GM12892 (cell line): ENCODE results near the gene C19orf53. TPM values are rescaled to one million over a fixed set of nuclear protein-coding genes. Genes with fewer than 3 reads are reported as not detected.

Experiments
- DNase-seq: peaks from one replicate; pipeline ENCODE4 v3.0.0; 2011; ENCODE audit not compliant: insufficient read length
- FAIRE-seq: peaks from 2 replicates; lab custom pipeline; 2011; peaks lifted over from hg19 to GRCh38; lab: Jason Lieb, UNC
- POLR2A ChIP-seq: IDR thresholded peaks from 2 replicates; pipeline ENCODE4 v1.6.1; 2011; ENCODE audit warnings: low read depth, low read length, control low read depth
- POLR2AphosphoS5 ChIP-seq: IDR thresholded peaks from 2 replicates; pipeline ENCODE4 v1.6.1; 2011; ENCODE audit warnings: low read depth, low read length, control low read depth
- TAF1 ChIP-seq: IDR thresholded peaks from 2 replicates; pipeline ENCODE4 v1.6.1; 2011; ENCODE audit warnings: low read depth, mild to moderate bottlenecking, control low read depth, low read length, borderline replicate concordance
- polyA plus RNA-seq: library from polyadenylated mRNA; unstranded; fragments of >200 nt; gene quantifications from one replicate; pipeline ENCODE4 v1.2.1, GENCODE V29; 2012; ENCODE audit warnings: missing spikeins, inconsistent platforms; ENCODE audit not compliant: missing spikeins

The C19orf53 gene
- polyA plus RNA-seq: 218 TPM

- TF ChIP-seq TAF1: peak; percentile 71; the same call in 1 of the 2 replicates
- TF ChIP-seq POLR2AphosphoS5: peak; percentile 87
- TF ChIP-seq POLR2A: peak; percentile 82; the same call in 1 of the 2 replicates
- peak; percentile 94 for DNase-seq
- peak; percentile 99 for FAIRE-seq
Measured at GRCh38 chr19:13774217-13775191, at the start of gene C19orf53. Gene C19orf53 (plus strand): TSS chr19:13774456. CDS start chr19:13774478, 22 bp downstream.

DNA sequence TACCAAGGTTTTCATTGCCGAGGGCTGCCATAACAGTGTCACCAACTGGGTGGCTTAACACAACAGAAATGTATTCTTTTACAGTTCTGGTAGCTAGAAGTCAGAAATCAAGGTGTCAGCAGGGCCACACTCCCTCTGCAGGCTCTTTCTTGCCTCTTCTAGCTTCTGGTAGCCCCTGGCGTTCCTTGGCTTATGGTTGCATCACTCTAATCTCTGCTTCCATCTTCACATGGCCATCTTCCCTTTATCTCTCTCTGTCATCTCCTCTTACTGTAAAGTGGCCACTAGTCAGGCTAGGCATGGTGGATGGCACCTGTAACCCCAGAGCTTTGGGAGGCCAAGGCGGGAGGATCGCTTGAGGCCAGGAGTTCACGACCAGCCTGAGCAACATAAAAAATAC lies 47.9 kb upstream of the C19orf53 start:
- TF ChIP-seq POLR2AphosphoS5: no peak
- no peak for TF ChIP-seq TAF1
- no peak for TF ChIP-seq POLR2A
- no peak for FAIRE-seq
- DNase-seq: no peak

DNA sequence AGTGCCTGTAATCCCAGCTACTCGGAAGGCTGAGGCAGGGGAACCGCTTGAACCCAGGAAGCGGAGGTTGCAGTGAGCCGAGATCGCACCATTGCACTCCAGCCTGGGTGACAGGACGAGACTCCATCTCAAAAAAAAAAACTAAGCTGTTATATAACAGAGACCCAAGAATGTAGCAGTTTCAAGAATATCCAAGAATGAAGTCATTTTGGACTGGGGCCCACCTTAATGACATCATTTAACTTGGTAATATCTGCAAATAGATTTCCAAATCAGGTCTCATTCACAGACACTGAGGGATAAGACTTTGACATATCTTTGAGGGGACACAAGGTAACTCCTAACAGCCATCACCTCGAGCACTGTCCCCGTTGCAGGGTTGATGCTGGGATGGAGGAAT lies 46.5 kb upstream of the C19orf53 start:
- FAIRE-seq (no peak), DNase-seq (no peak)
- TF ChIP-seq POLR2AphosphoS5: no peak
- TF ChIP-seq TAF1: no peak
- no peak for TF ChIP-seq POLR2A

DNA sequence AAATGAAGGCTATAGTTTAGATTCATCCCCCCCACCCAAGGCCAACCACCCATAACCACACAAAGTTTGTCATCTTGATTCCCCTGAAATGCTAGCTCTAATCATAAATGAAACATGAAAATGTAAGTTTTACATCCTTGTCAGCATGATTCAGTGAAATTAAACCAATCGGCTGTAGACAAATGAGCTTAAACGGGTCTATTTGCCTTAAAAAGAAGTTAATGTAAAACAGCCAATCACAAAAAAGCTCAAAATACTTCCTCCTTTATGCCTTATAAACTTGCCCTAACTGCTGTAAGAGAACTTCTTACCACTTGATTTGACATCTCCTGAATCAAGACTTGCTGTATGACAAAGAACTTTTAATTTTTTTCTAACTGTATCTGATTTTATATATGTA lies 44.4 kb upstream of the C19orf53 start:
- FAIRE-seq (no peak), DNase-seq (no peak)
- TF ChIP-seq POLR2A (no peak), POLR2AphosphoS5 (no peak), TAF1 (no peak)

- TF ChIP-seq POLR2AphosphoS5 (peak; percentile 44; the same call in 1 of the 2 replicates), POLR2A (peak; percentile 59; the same call in 1 of the 2 replicates), TAF1 (0 out of 2 replicates have a peak, but pooled peaks have one; percentile 23)
- peak; percentile 92 for FAIRE-seq
- peak; percentile 97 for DNase-seq
Measured at GRCh38 chr19:13731147-13731964, 42.9 kb upstream of the C19orf53 start.

DNA sequence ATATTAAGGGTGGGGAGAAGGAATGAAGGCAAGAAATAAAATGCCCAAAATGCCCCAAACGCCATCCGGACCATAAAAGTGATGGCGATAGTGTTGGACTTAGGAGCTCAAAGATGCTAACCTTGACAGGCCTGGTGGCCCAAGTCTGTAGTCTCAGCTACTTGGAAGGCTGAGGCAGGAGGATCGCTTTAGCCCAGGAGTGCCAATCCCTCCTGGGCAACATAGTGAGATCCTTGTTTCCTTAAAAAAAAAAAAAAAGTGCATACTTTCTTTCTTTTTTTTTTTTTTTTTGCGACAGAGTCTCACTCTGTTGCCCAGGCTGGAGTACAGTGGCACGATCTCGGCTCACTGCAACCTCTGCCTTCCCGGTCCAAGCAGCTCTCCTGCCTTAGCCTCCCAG lies 41.9 kb upstream of the C19orf53 start:
- DNase-seq: no peak
- no peak for FAIRE-seq
- TF ChIP-seq POLR2AphosphoS5 (no peak), POLR2A (no peak), TAF1 (no peak)

DNA sequence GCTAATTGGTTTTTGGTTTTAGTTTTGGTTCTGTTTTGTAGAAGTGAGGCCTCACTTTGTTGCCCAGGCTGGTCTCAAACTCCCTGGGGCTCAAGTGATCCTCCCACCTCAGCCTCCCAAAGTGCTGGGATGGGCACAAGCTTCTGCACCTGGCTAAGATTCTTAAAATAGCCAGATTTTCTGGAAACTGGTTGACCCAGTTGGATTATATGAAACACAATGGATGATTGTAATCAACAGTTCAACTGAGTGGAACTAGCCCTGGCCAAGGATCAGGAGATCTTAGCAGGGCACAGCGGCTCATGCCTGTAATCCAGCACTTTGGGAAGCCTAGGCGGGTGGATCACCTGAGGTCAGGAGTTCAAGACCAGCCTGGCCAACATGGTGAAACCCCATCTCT lies 39.5 kb upstream of the C19orf53 start:
- no peak for TF ChIP-seq POLR2A
- no peak for TF ChIP-seq TAF1
- no peak for TF ChIP-seq POLR2AphosphoS5
- FAIRE-seq (no peak), DNase-seq (no peak)

DNA sequence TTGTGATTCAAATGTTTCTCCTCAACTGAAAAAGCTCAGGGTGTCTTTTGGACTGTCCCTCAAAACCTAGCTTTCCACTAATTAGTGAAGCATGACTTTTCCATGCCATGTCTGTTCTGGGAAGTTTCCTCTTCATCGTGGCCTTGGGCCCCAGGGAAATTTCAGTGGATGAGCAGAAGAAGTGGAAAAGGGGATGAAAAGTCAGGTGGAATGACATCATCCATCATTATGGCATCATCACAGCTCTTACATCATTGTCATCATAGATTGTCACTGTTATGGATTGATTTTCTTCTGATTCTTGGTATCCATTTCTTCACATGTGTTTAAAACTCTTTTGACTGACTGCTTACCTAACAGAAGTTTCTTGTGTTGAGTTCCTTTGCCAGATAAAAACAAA lies 36.2 kb upstream of the C19orf53 start:
- FAIRE-seq (no peak), DNase-seq (no peak)
- TF ChIP-seq TAF1 (no peak), POLR2AphosphoS5 (no peak), POLR2A (no peak)

- TF ChIP-seq POLR2AphosphoS5 (no peak), POLR2A (no peak), TAF1 (no peak)
- FAIRE-seq (no peak), DNase-seq (no peak)
Measured at GRCh38 chr19:13741893-13742292, 32.4 kb upstream of the C19orf53 start.

- DNase-seq: no peak
- FAIRE-seq: no peak
- no peak for TF ChIP-seq POLR2AphosphoS5
- no peak for TF ChIP-seq POLR2A
- TF ChIP-seq TAF1: no peak
Measured at GRCh38 chr19:13742756-13743155, 31.5 kb upstream of the C19orf53 start.

DNA sequence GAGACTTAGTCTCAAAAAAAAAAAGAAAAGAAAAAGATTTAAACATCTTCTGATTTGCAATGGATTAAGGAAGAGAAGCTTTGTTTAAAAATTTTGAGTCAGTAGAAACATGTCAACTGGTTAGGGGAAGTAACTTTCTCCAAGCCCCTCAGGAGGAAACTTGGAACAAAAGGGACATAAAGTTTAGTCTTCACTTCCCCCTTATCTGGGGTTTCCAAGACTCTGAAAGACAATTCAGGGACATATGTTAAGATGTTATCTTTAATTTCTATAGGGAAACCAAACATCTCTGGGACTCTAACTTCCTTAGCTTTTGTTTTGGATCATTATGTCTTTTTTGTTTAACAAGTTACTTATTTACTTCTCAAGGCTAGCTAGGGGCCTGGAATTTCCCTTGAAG lies 30.1 kb upstream of the C19orf53 start:
- no peak for TF ChIP-seq POLR2A
- TF ChIP-seq TAF1: no peak
- TF ChIP-seq POLR2AphosphoS5: no peak
- DNase-seq: no peak
- no peak for FAIRE-seq
